B cell (primary cell): ENCODE measurements around the gene FOSB. TPM values are rescaled to one million over a fixed set of nuclear protein-coding genes. Genes with fewer than 3 reads are reported as not detected.
A peak's percentile ranks its signal among the peaks of the same experiment; 100 is the strongest.

ENCODE experiments used
- ATAC-seq: fragments of 200-7000 bp; cut with Tn5 transposase; one replicate; pipeline ENCODE4 v1.10.0; 2021; ENCODE audit warnings: low read depth, mild to moderate bottlenecking, moderate number of reproducible peaks, moderate library complexity
- CTCF ChIA-PET: fragments of 350-600 bp; sonication (Branson Sonifier 250); formaldehyde crosslinking; loops from one replicate; lab custom pipeline; 2021; ENCODE audit warnings: antibody characterized with exemption, inconsistent platforms; lab: Charles Lee
- POLR2A ChIA-PET: fragments of 350-600 bp; sonication (Branson Sonifier 250); formaldehyde crosslinking; loops from one replicate; lab custom pipeline; 2021; ENCODE audit warnings: antibody characterized with exemption; lab: Charles Lee
- DNase-seq: peaks from one replicate; pipeline ENCODE4 v3.0.0; 2013
- H2AFZ ChIP-seq: 2 replicates; pipeline ENCODE4 v1.6.1; 2012; ENCODE audit warnings: mild to moderate bottlenecking, low read depth, low read length; ENCODE audit not compliant: insufficient read depth, poor library complexity, severe bottlenecking
- H3K27ac ChIP-seq, 2 donors: 1 replicate in 1 of 2; 2 replicates in 1 of 2; pipeline ENCODE4 v1.5.1; 2012 to 2013; ENCODE audit warnings: low read length in 2 of 2, mild to moderate bottlenecking in 2 of 2, moderate library complexity in 1 of 2
- H3K27me3 ChIP-seq, 4 experiments: fragments of 200-600 bp in 1 of 4; sonication (generic) in 1 of 4; replicated peaks in 1 of 4; 1 replicate in 2 of 4; 2 replicates in 2 of 4; pipeline versions ENCODE4 v1.6.1 to v1.7.0; 2013 to 2016; ENCODE audit warnings: low read length in 3 of 4, mild to moderate bottlenecking in 2 of 4, mixed read lengths in 1 of 4, moderate library complexity in 1 of 4; ENCODE audit not compliant: insufficient read depth in 4 of 4, control insufficient read depth in 3 of 4; ENCODE audit errors: control extremely low read depth in 1 of 4
- H3K36me3 ChIP-seq, 2 experiments: replicated peaks in 1 of 2; 1 replicate in 1 of 2; 2 replicates in 1 of 2; pipeline versions ENCODE4 v1.6.1 to v1.7.1; 2013; ENCODE audit warnings: low read length in 1 of 2; ENCODE audit not compliant: insufficient read depth in 2 of 2, control insufficient read depth in 1 of 2; ENCODE audit errors: control extremely low read depth in 1 of 2, extremely low read depth in 1 of 2
- H3K4me1 ChIP-seq, 2 donors: fragments of 200-600 bp in 1 of 2; sonication (generic) in 1 of 2; 1 replicate in 1 of 2; 2 replicates in 1 of 2; pipeline versions ENCODE4 v1.5.1 to v1.6.1; 2013 to 2017; ENCODE audit warnings: low read length in 2 of 2; ENCODE audit not compliant: control insufficient read depth in 2 of 2, insufficient read depth in 2 of 2
- H3K4me2 ChIP-seq: replicated peaks from 2 replicates; pipeline ENCODE3; 2012; ENCODE audit warnings: mild to moderate bottlenecking, low read depth, low read length; ENCODE audit not compliant: poor library complexity, severe bottlenecking
- H3K4me3 ChIP-seq, 5 experiments: fragments of 200-600 bp in 1 of 5; sonication (generic) in 1 of 5; 1 replicate in 3 of 5; 2 replicates in 2 of 5; pipeline versions ENCODE4 v1.5.1 to v1.7.0; 2011 to 2016; ENCODE audit warnings: low read length in 4 of 5, mild to moderate bottlenecking in 4 of 5, low read depth in 2 of 5, control low read depth in 1 of 5, moderate library complexity in 1 of 5; ENCODE audit not compliant: insufficient read depth in 1 of 5; ENCODE audit errors: control extremely low read depth in 1 of 5, extremely low read depth in 1 of 5
- H3K79me2 ChIP-seq: fragments of 200-600 bp; sonication (generic); one replicate; pipeline ENCODE4 v1.6.0; 2016; ENCODE audit warnings: low read length; ENCODE audit not compliant: control insufficient read depth, insufficient read depth
- H3K9ac ChIP-seq: fragments of 200-600 bp; sonication (generic); 2 replicates; pipeline ENCODE4 v1.6.1; 2017; ENCODE audit warnings: mild to moderate bottlenecking, low read length, moderate library complexity
- H3K9me3 ChIP-seq, 3 donors: one replicate each; pipeline versions ENCODE4 v1.6.1 to v1.7.1; 2013; ENCODE audit warnings: low read length in 2 of 3; ENCODE audit not compliant: control insufficient read depth in 2 of 3, insufficient read depth in 1 of 3; ENCODE audit errors: control extremely low read depth in 1 of 3
- H4K20me1 ChIP-seq: 2 replicates; pipeline ENCODE4 v1.6.0; 2012; ENCODE audit warnings: mild to moderate bottlenecking, low read length; ENCODE audit not compliant: insufficient read depth, control insufficient read depth, poor library complexity, severe bottlenecking
- H3K27ac Mint-ChIP-seq: one replicate; pipeline ENCODE4 v1.8.0; 2021; ENCODE audit warnings: mixed read lengths
- H3K27me3 Mint-ChIP-seq: one replicate; pipeline ENCODE4 v1.8.0; 2021; ENCODE audit warnings: mixed read lengths
- H3K4me1 Mint-ChIP-seq: one replicate; pipeline ENCODE4 v1.8.0; 2021; ENCODE audit warnings: mixed read lengths
- H3K4me3 Mint-ChIP-seq: one replicate; pipeline ENCODE4 v1.8.0; 2021; ENCODE audit warnings: mixed read lengths
- H3K9me3 Mint-ChIP-seq: one replicate; pipeline ENCODE4 v1.8.0; 2022; ENCODE audit warnings: mixed read lengths; ENCODE audit not compliant: insufficient read depth
- EZH2 ChIP-seq: IDR thresholded peaks from 2 replicates; pipeline ENCODE4 v1.6.1; 2012; ENCODE audit warnings: borderline replicate concordance, low read depth, mild to moderate bottlenecking, moderate library complexity, low read length; ENCODE audit not compliant: insufficient read depth, poor library complexity, severe bottlenecking
- WGBS: methylation state at CpG from one replicate; pipeline ENCODE4 v1.1.5; 2013; ENCODE audit warnings: missing lambda C conversion rate; ENCODE audit not compliant: insufficient coverage; 5-methylcytosine and 5-hydroxymethylcytosine counted together
- intact Hi-C: fragments of 100-400 bp; cut with micrococcal nuclease; formaldehyde crosslinking; loops from one replicate; pipeline ENCODE4 v1.10.0; 2022
- polyA plus RNA-seq: library from polyadenylated mRNA; depleted of rRNA; stranded (reverse); fragments of >200 nt; gene quantifications from 2 replicates; pipeline ENCODE4 v1.2.3, GENCODE V29; 2012
- total RNA-seq, 2 donors: library from RNA; stranded (reverse); fragments of 120-200 nt in 1 of 2; gene quantifications; 1 replicate in 1 of 2; 2 replicates in 1 of 2; pipeline versions ENCODE4 v1.2.3 to v1.2.4, GENCODE V29; 2013 to 2022
- TF ChIP-seq, protein P1 (sequence below): fragments of 200-600 bp; IDR thresholded peaks from one replicate; pipeline ENCODE4 v1.8.0; 2022; ENCODE audit warnings: antibody characterized with exemption, mild to moderate bottlenecking

Gene FOSB
- total and polyA plus RNA-seq, 2 donors (not counting 1 experiment from before 2014, with no cell fraction given), result 39.6 to 2,860 TPM

DNA sequence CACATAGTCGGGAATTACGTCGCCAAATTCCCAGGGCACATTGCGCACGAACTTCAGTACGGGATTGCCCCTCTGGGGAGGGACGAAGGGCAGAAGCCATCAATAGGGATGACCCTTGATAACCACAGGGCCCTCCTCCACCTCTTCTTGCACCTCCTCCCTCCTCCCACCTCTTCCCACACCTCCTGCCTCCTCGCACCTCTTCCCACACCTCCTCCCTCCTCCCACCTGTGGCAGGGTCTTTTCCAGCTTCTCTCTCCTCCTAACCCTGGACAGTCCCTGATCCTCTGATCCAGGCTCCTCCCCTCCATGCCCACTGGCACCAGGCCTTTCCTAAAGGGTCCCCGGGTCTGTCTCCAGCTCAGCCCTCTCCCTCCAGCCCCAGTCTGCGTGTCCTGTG, 47.4 kb upstream of the FOSB start:
- WGBS, result 92% methylated on average over 8 of the region's 10 CpGs
- Mint-ChIP-seq H3K4me1 (peaks cover 52% of the 10 kb centered on the region), H3K9me3 (no peaks in the 10 kb centered on the region), H3K4me3 (peak overlapping the region; percentile 59), H3K27me3 (no peaks in the 10 kb centered on the region), H3K27ac (peak overlapping the region; percentile 67)
- H3K9me3 ChIP-seq, result no peaks in the 10 kb centered on the region
- H3K79me2 ChIP-seq, result peaks cover 29% of the 10 kb centered on the region
- H4K20me1 ChIP-seq, result peaks cover 5% of the 10 kb centered on the region
- peaks cover 0 to 28% of the 10 kb centered on the region in 2 experiments for H3K36me3 ChIP-seq
- CTCF ChIA-PET, result interaction anchor here (1.3 to 2.5 kb wide), 3 partner anchors 16 to 19 kb away, joined by 3 to 8 read pairs (median 6); partner anchors contain the start of gene PPP1R13L
- DNase-seq (no peak), ATAC-seq (no peak)
- no peak overlapping the region for H2AFZ ChIP-seq
- H3K4me3 ChIP-seq, result no peak overlapping the region
- intact Hi-C loops, result no loop called here
- H3K27ac ChIP-seq, result no peak overlapping the region
- H3K4me2 ChIP-seq, result peak overlapping the region; percentile 74
- no peaks in the 10 kb centered on the region for H3K27me3 ChIP-seq
- peaks cover 29 to 52% of the 10 kb centered on the region in 2 donors for H3K4me1 ChIP-seq
- POLR2A ChIA-PET, result interaction anchor here (1.2 kb wide), 1 partner anchor 11 kb away, joined by 3 read pairs; no protein-coding TSS in a partner anchor
- H3K9ac ChIP-seq, result no peak overlapping the region
- TF ChIP-seq EZH2, result no peak
- TF ChIP-seq, protein P1, sequence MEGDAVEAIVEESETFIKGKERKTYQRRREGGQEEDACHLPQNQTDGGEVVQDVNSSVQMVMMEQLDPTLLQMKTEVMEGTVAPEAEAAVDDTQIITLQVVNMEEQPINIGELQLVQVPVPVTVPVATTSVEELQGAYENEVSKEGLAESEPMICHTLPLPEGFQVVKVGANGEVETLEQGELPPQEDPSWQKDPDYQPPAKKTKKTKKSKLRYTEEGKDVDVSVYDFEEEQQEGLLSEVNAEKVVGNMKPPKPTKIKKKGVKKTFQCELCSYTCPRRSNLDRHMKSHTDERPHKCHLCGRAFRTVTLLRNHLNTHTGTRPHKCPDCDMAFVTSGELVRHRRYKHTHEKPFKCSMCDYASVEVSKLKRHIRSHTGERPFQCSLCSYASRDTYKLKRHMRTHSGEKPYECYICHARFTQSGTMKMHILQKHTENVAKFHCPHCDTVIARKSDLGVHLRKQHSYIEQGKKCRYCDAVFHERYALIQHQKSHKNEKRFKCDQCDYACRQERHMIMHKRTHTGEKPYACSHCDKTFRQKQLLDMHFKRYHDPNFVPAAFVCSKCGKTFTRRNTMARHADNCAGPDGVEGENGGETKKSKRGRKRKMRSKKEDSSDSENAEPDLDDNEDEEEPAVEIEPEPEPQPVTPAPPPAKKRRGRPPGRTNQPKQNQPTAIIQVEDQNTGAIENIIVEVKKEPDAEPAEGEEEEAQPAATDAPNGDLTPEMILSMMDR, result no peak

DNA sequence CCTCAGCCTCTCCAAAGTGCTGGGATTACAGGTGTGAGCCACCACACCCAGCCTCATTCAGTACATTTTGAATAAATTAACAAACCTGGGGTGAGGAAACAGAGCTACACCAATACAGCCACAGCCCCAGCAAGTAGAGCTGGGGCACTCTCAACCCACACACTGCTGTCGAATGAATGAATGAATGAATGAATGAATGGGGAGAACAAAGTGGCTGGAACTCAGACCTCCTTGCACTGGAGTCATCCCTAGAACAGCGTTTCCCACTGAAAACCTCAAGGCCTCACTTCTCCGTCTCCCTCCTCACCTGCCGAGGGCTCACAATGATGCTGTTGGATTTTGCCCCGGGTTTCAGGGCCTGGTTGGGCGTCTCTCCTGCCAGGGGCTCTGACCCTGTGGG, 46.9 kb upstream of the FOSB start:
- intact Hi-C loops, result no loop called here

More for the DNA sequence above, 46.9 kb upstream of the FOSB start:
- Histone ChIP-seq H3K27ac (no peak overlapping the region), H3K9ac (no peak overlapping the region), H4K20me1 (peaks cover 5% of the 10 kb centered on the region), H3K9me3 (no peaks in the 10 kb centered on the region), H3K4me3 (no peak overlapping the region), H3K4me1 (peaks cover 29 to 52% of the 10 kb centered on the region in 2 donors), H2AFZ (no peak overlapping the region), H3K27me3 (no peaks in the 10 kb centered on the region), H3K4me2 (no peak overlapping the region), H3K79me2 (peaks cover 29% of the 10 kb centered on the region), H3K36me3 (peaks cover 0 to 24% of the 10 kb centered on the region in 2 experiments)
- POLR2A ChIA-PET, result interaction anchor here (0.6 kb wide), 1 partner anchor 20 kb away, joined by 3 read pairs; no protein-coding TSS in a partner anchor
- 96% methylated on average over 6 of the region's 6 CpGs for WGBS
- DNase-seq, result peak; percentile 17
- H3K4me3 Mint-ChIP-seq, result peak overlapping the region; percentile 59
- H3K4me1 Mint-ChIP-seq, result peaks cover 52% of the 10 kb centered on the region
- no peaks in the 10 kb centered on the region for H3K9me3 Mint-ChIP-seq
- no peak for TF ChIP-seq EZH2
- TF ChIP-seq, protein P1, result no peak
- peak overlapping the region; percentile 67 for H3K27ac Mint-ChIP-seq
- CTCF ChIA-PET, result interaction anchor here (1.3 to 1.4 kb wide), 3 partner anchors 18 to 65 kb away, joined by 3 to 6 read pairs (median 3); no protein-coding TSS in a partner anchor
- H3K27me3 Mint-ChIP-seq, result no peaks in the 10 kb centered on the region
- ATAC-seq, result no peak
